ENCODE results near the gene PNMA6E. TPM values are rescaled to one million over a fixed set of nuclear protein-coding genes. Genes with fewer than 3 reads are reported as not detected.

PNMA6E gene
- total and polyA plus RNA-seq, 2 donors (not counting 3 experiments of a cell fraction or from before 2014, with no cell fraction given) = not detected

GRCh38 chrX:153394612-153395011 is 6.5 kb downstream of the PNMA6E start:
- POLR2A ChIA-PET = no interaction called here
- H3K27ac ChIP-seq (ENCODE audit: insufficient read depth, low read depth, low read length) = no peak overlapping the region
- CTCF ChIA-PET = no interaction called here
- FAIRE-seq (no peak), DNase-seq (ENCODE audit: low read depth, low spot score) (no peak)
- H3K4me2 ChIP-seq (ENCODE audit: insufficient read depth, low read length) = no peak overlapping the region
- H3K79me2 ChIP-seq (ENCODE audit: control insufficient read depth, insufficient read depth, low read length) = no peaks in the 10 kb centered on the region
- dilution Hi-C loops (cut with MboI; ENCODE audit: extremely low pct_ligation_motif_present, low sequenced_read_pairs) (no loop called here), intact Hi-C loops (cut with micrococcal nuclease) (no loop called here)
- TF ChIP-seq CTCF (IDR thresholded peaks at IDR 0.05; ENCODE audit: extremely low read depth in 1 of 2, insufficient read depth in 1 of 2, low read depth in 1 of 2, low read length in 2 of 2) = no peak
- no peak for TF ChIP-seq FOS (IDR thresholded peaks at IDR 0.05; ENCODE audit: borderline replicate concordance, insufficient read depth, low read length)
- no peak for TF ChIP-seq POLR2AphosphoS5 (IDR thresholded peaks at IDR 0.05; ENCODE audit: insufficient read depth, low read depth, low read length)
- no peak for TF ChIP-seq MYC (IDR thresholded peaks at IDR 0.05; ENCODE audit: low read depth, low read length)
- no peak for TF ChIP-seq POLR2A (IDR thresholded peaks at IDR 0.05; ENCODE audit: low read depth, low read length)
- TF ChIP-seq GATA2 (IDR thresholded peaks at IDR 0.05; ENCODE audit: insufficient read depth, insufficient read length, low read depth, low read length) = no peak
- TF ChIP-seq JUN (IDR thresholded peaks at IDR 0.05; ENCODE audit: borderline replicate concordance, insufficient read depth, insufficient read length, low read depth) = no peak
- no peak for TF ChIP-seq MAX (IDR thresholded peaks at IDR 0.05; ENCODE audit: insufficient read depth, insufficient read length)
- TF ChIP-seq EZH2 (IDR thresholded peaks at IDR 0.05; ENCODE audit: borderline replicate concordance, low read depth, low read length, severe bottlenecking) = no peak
- no peak overlapping the region for H2AFZ ChIP-seq (ENCODE audit: low read depth, low read length)
- H3K9me3 ChIP-seq (replicated peaks; ENCODE audit: control insufficient read depth, insufficient read depth, low read length) = no peaks in the 10 kb centered on the region
- H4K20me1 ChIP-seq (replicated peaks; ENCODE audit: control insufficient read depth, extremely low read depth, insufficient read depth, low read length) = no peaks in the 10 kb centered on the region
- no TSS peak for BruUV-seq (replicated peaks)
- no peak overlapping the region for H3K9ac ChIP-seq (replicated peaks; ENCODE audit: extremely low read depth, insufficient read depth, low read length)
- H3K27me3 ChIP-seq (ENCODE audit: control insufficient read depth in 2 of 2, insufficient read depth in 2 of 2, low read length in 2 of 2) = no peaks in the 10 kb centered on the region
- no peaks in the 10 kb centered on the region for H3K4me1 ChIP-seq (ENCODE audit: control insufficient read depth, extremely low read depth, insufficient read depth, low read length)
- H3K9me1 ChIP-seq (replicated peaks; ENCODE audit: control insufficient read depth, extremely low read depth, insufficient read depth, low read length) = no peaks in the 10 kb centered on the region
- H3K4me3 ChIP-seq (replicated peaks in 1 of 3; ENCODE audit: insufficient read depth in 1 of 3, low read depth in 1 of 3, low read length in 3 of 3) = no peak overlapping the region
- H3K36me3 ChIP-seq (ENCODE audit: control insufficient read depth in 2 of 2, extremely low read depth in 1 of 2, insufficient read depth in 2 of 2, low read length in 2 of 2) = no peaks in the 10 kb centered on the region
